HG03135 (cell line): Measurements from ENCODE around the gene CNIH3.

ENCODE experiments used
- ATAC-seq: cut with Tn5 transposase; IDR thresholded peaks from one replicate; pipeline ENCODE4 v1.9.1; 2021; ENCODE audit warnings: mild to moderate bottlenecking, moderate library complexity; ENCODE audit not compliant: unreplicated experiment

Gene CNIH3

GRCh38 chr1:224739997-224740684 lies 124.0 kb downstream of the CNIH3 start:
- ATAC-seq, result peak; percentile 85

GRCh38 chr1:224740685-224741052 lies 124.6 kb downstream of the CNIH3 start:
- ATAC-seq, result no peak

- no peak for ATAC-seq
Observed at GRCh38 chr1:224742349-224742748, 126.2 kb downstream of the CNIH3 start.

- no peak for ATAC-seq
Observed at GRCh38 chr1:224743608-224744164, 127.6 kb downstream of the CNIH3 start.

GRCh38 chr1:224744521-224744920 lies 128.4 kb downstream of the CNIH3 start:
- ATAC-seq, result no peak

- no peak for ATAC-seq
Observed at GRCh38 chr1:224745394-224745793, 129.3 kb downstream of the CNIH3 start.

GRCh38 chr1:224745924-224746323 lies 129.8 kb downstream of the CNIH3 start:
- ATAC-seq, result peak; percentile 54

- ATAC-seq, result no peak
Observed at GRCh38 chr1:224747578-224747977, 131.5 kb downstream of the CNIH3 start.

GRCh38 chr1:224749916-224750315 lies 133.8 kb downstream of the CNIH3 start:
- no peak for ATAC-seq

- ATAC-seq, result no peak
Observed at GRCh38 chr1:224751624-224752311, 135.7 kb downstream of the CNIH3 start.

- no peak for ATAC-seq
Observed at GRCh38 chr1:224753491-224753890, 137.4 kb downstream of the CNIH3 start.

- ATAC-seq, result no peak
Observed at GRCh38 chr1:224755586-224755985, 139.5 kb downstream of the CNIH3 start.

- ATAC-seq, result no peak
Observed at GRCh38 chr1:224757508-224757907, 141.4 kb downstream of the CNIH3 start.

GRCh38 chr1:224759135-224759534 lies 143.0 kb downstream of the CNIH3 start:
- no peak for ATAC-seq

GRCh38 chr1:224759681-224760091 lies 143.6 kb downstream of the CNIH3 start:
- no peak for ATAC-seq

GRCh38 chr1:224760163-224760562 lies 144.0 kb downstream of the CNIH3 start:
- ATAC-seq, result no peak

GRCh38 chr1:224761245-224761644 lies 145.1 kb downstream of the CNIH3 start:
- ATAC-seq, result no peak

GRCh38 chr1:224762046-224762445 lies 145.9 kb downstream of the CNIH3 start:
- no peak for ATAC-seq

GRCh38 chr1:224762701-224763100 lies 146.6 kb downstream of the CNIH3 start:
- no peak for ATAC-seq

- no peak for ATAC-seq
Observed at GRCh38 chr1:224763126-224763775, 147.1 kb downstream of the CNIH3 start.

GRCh38 chr1:224766266-224766665 lies 150.1 kb downstream of the CNIH3 start:
- ATAC-seq, result no peak

- ATAC-seq, result no peak
Observed at GRCh38 chr1:224767031-224767430, 150.9 kb downstream of the CNIH3 start.
